Prostate gland (tissue), 2 donors: ENCODE results near the gene CACNG7. TPM values are rescaled to one million over a fixed set of nuclear protein-coding genes. Genes with fewer than 3 reads are reported as not detected.

Experiments used
- DNase-seq: peaks from one replicate; pipeline ENCODE4 v3.0.0-alpha.2; 2019; ENCODE audit warnings: low spot score
- H3K27ac ChIP-seq, 2 donors: fragments of 200-600 bp; sonication (generic); 2 replicates each; pipeline ENCODE4 v1.5.1; 2017 to 2019
- H3K27me3 ChIP-seq: fragments of 200-600 bp; sonication (generic); replicated peaks from 2 replicates; pipeline ENCODE4 v1.5.1; 2019; ENCODE audit not compliant: insufficient read depth
- H3K36me3 ChIP-seq, 2 donors: fragments of 200-600 bp; sonication (generic); 1 replicate in 1 of 2; 2 replicates in 1 of 2; pipeline versions ENCODE4 v1.5.1 to v1.8.1; 2017 to 2019
- H3K4me1 ChIP-seq: fragments of 200-600 bp; sonication (generic); replicated peaks from 2 replicates; pipeline ENCODE4 v1.5.1; 2019
- H3K4me3 ChIP-seq, 2 donors: fragments of 200-600 bp; sonication (generic); 2 replicates each; pipeline ENCODE4 v1.5.1; 2017 to 2019
- H3K9me3 ChIP-seq: fragments of 200-600 bp; sonication (generic); 2 replicates; pipeline ENCODE4 v1.5.1; 2017
- CTCF ChIP-seq, 4 experiments: fragments of 200-600 bp in 2 of 4; fragments of 450-650 bp in 2 of 4; sonication (generic) in 2 of 4; IDR thresholded peaks; 1 replicate in 3 of 4; 2 replicates in 1 of 4; pipeline ENCODE4 v1.5.1; 2016 to 2019; ENCODE audit warnings: antibody characterized with exemption in 4 of 4, mild to moderate bottlenecking in 2 of 4, moderate library complexity in 2 of 4
- POLR2A ChIP-seq: fragments of 450-650 bp; IDR thresholded peaks from one replicate; pipeline ENCODE4 v1.6.1; 2016; ENCODE audit warnings: antibody characterized with exemption, mild to moderate bottlenecking
- POLR2AphosphoS5 ChIP-seq: sonication (generic); formaldehyde crosslinking; IDR thresholded peaks from one replicate; pipeline ENCODE4 v1.6.1; 2017; ENCODE audit warnings: antibody characterized with exemption
- WGBS: methylation state at CpG from one replicate; pipeline ENCODE4 v1.1.5; 2018; 5-methylcytosine and 5-hydroxymethylcytosine counted together
- intact Hi-C: fragments of 100-400 bp; cut with DNase I; formaldehyde crosslinking; loops from one replicate; pipeline ENCODE4 v1.14.2; 2022
- total RNA-seq, 2 donors: library from RNA; depleted of rRNA; stranded (reverse); fragments of >200 nt; gene quantifications; one replicate each; pipeline ENCODE4 v1.1.0, GENCODE V29; 2016

The CACNG7 gene
- total RNA-seq, 2 donors from 2014 or later: not detected

DNA sequence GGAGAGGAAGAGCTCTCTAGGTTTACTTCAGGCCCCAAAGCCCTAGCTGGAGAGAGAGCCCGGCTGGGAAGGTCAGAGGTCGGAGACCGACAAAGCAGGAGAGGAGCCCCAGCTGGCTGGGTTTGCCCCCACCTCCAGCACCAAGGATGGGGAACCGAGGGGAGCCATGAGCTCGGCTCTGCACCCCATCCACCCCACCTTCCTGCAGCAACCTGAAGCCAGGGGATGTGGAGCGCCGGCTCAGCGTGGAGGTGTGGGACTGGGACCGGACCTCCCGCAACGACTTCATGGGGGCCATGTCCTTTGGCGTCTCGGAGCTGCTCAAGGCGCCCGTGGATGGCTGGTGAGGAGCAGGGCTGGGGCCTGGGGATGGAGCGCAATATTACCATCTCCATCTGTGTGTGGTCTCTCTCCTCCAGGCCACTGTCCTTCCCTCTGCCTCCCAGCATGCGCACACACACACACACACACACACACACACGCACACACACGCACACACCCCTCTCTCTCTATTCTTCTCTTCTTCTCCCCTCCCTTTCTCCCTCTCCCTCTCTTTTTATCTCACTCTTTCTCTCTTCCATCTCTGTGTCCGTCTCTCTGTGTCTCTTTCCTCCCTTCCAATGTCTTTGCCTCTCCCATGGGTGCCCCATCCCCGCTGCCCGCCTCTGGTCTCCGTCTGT, 16.6 kb upstream of the CACNG7 start:
- TF ChIP-seq POLR2A: no peak
- TF ChIP-seq CTCF (IDR thresholded peaks at IDR 0.05): no peak
- TF ChIP-seq POLR2AphosphoS5: no peak
- H3K4me1 ChIP-seq: no peaks in the 10 kb centered on the region

GRCh38 chr19:53892981-53893325, 16.1 kb upstream of the CACNG7 start:
- H3K4me3 ChIP-seq: no peak overlapping the region
- no peak for DNase-seq
- H3K4me1 ChIP-seq: no peaks in the 10 kb centered on the region
- no peak overlapping the region for H3K27ac ChIP-seq
- no peak for TF ChIP-seq POLR2A
- no peak for TF ChIP-seq CTCF (IDR thresholded peaks at IDR 0.05)
- TF ChIP-seq POLR2AphosphoS5: no peak
- intact Hi-C loops: no loop called here
- WGBS: 67% methylated on average over 8 of the region's 8 CpGs
- H3K27me3 ChIP-seq: peaks cover 2% of the 10 kb centered on the region
- no peaks in the 10 kb centered on the region for H3K9me3 ChIP-seq
- no peaks in the 10 kb centered on the region for H3K36me3 ChIP-seq

More for the DNA sequence above, 16.6 kb upstream of the CACNG7 start:
- Histone ChIP-seq H3K27ac (no peak overlapping the region), H3K36me3 (no peaks in the 10 kb centered on the region), H3K9me3 (no peaks in the 10 kb centered on the region), H3K4me3 (no peak overlapping the region), H3K27me3 (peaks cover 2% of the 10 kb centered on the region)
- WGBS: 68% methylated on average over 23 of the region's 23 CpGs
- no peak for DNase-seq
- intact Hi-C loops: no loop called here

DNA sequence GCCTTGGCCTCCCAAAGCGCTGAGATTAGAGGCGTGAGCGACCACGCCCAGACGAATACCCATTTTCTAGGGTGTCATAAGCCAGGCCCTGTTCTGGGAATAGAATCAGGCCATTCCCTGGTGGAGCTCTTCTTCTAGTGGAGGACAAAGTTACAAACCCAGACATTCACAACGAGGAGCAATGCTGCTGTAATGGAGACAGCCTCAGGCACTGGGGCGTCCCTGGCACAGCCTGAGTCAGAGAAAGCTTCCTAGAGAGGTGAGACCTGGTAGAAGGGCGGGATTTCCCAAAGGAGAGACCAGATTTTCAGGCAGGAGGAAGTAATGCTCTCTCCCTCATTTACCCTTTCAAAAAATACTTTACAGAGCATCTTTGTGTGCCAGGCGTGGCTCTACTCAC, 14.4 kb upstream of the CACNG7 start:
- 70% methylated on average over 9 of the region's 9 CpGs for WGBS
- peaks cover 5% of the 10 kb centered on the region for H3K27me3 ChIP-seq

DNA sequence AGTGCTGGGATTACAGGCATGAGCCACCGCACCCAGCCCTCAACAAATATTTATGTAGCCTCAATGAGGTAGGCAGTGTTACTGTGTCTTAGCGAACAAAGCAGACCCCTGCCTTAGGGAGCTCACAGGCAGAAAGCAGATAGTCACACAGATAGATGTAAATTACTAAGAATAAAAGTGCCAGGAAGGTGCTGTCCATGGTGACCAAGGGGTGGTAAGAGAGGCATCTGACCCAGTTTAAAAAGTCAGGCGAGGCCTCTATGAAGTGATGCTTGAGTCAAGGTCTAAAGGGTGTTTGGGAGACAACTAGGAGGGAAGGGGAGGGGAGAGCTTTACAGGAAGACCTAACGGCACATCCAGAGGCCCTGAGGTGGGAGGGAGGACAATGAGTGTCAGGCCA, 12.4 kb upstream of the CACNG7 start:
- DNase-seq: no peak
- Histone ChIP-seq H3K27me3 (peaks cover 5% of the 10 kb centered on the region), H3K9me3 (no peaks in the 10 kb centered on the region), H3K4me3 (no peak overlapping the region), H3K36me3 (no peaks in the 10 kb centered on the region), H3K27ac (no peak overlapping the region), H3K4me1 (no peaks in the 10 kb centered on the region)
- intact Hi-C loops: no loop called here
- TF ChIP-seq POLR2A (no peak), POLR2AphosphoS5 (no peak), CTCF (IDR thresholded peaks at IDR 0.05) (no peak)
- WGBS: 26% methylated on average over 4 of the region's 4 CpGs

More for the DNA sequence above, 14.4 kb upstream of the CACNG7 start:
- no peak overlapping the region for H3K4me3 ChIP-seq
- no peaks in the 10 kb centered on the region for H3K9me3 ChIP-seq
- H3K4me1 ChIP-seq: no peaks in the 10 kb centered on the region
- TF ChIP-seq POLR2AphosphoS5 (no peak), CTCF (IDR thresholded peaks at IDR 0.05) (no peak), POLR2A (no peak)
- no peak for DNase-seq
- H3K36me3 ChIP-seq: no peaks in the 10 kb centered on the region
- no peak overlapping the region for H3K27ac ChIP-seq
- intact Hi-C loops: no loop called here

DNA sequence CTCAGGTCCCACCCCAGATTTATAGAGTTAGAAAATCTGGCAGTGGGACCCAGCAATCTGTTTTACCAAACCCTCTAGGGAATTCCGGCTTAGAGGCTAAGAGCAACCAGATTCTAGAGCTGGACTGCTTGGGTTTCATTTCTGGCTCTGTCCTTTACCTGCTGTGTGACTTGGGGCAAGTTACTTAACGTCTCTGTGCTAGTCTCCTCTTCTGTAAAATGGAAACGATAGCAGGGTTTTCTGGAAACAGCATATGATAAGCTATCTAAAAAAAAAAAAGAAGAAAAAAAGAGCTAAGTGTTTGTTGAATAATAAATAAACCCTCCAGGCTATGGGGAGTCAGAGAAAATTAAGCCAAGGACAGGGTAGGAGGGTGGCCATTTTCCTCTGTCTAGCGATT, 11.6 kb upstream of the CACNG7 start:
- Histone ChIP-seq H3K4me1 (no peaks in the 10 kb centered on the region), H3K36me3 (no peaks in the 10 kb centered on the region), H3K9me3 (no peaks in the 10 kb centered on the region), H3K27ac (no peak overlapping the region), H3K4me3 (no peak overlapping the region), H3K27me3 (peaks cover 3% of the 10 kb centered on the region)
- intact Hi-C loops: no loop called here
- WGBS: 63% methylated on average over 4 of the region's 4 CpGs
- TF ChIP-seq CTCF (IDR thresholded peaks at IDR 0.05) (no peak), POLR2AphosphoS5 (no peak), POLR2A (no peak)
- no peak for DNase-seq
